ENCODE results near the gene KRT6C. TPM values are rescaled to one million over a fixed set of nuclear protein-coding genes. Genes with fewer than 3 reads are reported as not detected.

The KRT6C gene
- total RNA-seq, 1 experiment from 2014 or later: not detected

Other genes starting within 250 kb of the KRT6C start
- 23.1 and 25.5 TPM in 2 replicates for gene KRT7, start 240.6 kb downstream of the KRT6C start, total RNA-seq (2014; rRNA removed; shearing (Covaris generic))
- gene KRT86, start 199.2 kb downstream of the KRT6C start, total RNA-seq (2014; rRNA removed; shearing (Covaris generic)): 0.78 and 0.92 TPM in 2 replicates
- 40.6 and 54.3 TPM in 2 replicates for gene KRT81, start 182.3 kb downstream of the KRT6C start, total RNA-seq (2014; rRNA removed; shearing (Covaris generic))
- gene KRT83, start 152.4 kb downstream of the KRT6C start, total RNA-seq (2014; rRNA removed; shearing (Covaris generic)): 1.4 and 1.7 TPM in 2 replicates
- not detected in 2 replicates for gene KRT85, start 106.3 kb downstream of the KRT6C start, total RNA-seq (2014; rRNA removed; shearing (Covaris generic))
- gene KRT84, start 88.2 kb downstream of the KRT6C start, total RNA-seq (2014; rRNA removed; shearing (Covaris generic)): not detected in 2 replicates
- not detected in 2 replicates for gene KRT82, start 67.5 kb downstream of the KRT6C start, total RNA-seq (2014; rRNA removed; shearing (Covaris generic))
- gene KRT75, start 39.4 kb downstream of the KRT6C start, total RNA-seq (2014; rRNA removed; shearing (Covaris generic)): not detected in 2 replicates
- gene KRT6B, start 21.7 kb downstream of the KRT6C start, total RNA-seq (2014; rRNA removed; shearing (Covaris generic)): not detected in 2 replicates
- gene KRT6A, start 19.5 kb upstream of the KRT6C start, total RNA-seq (2014; rRNA removed; shearing (Covaris generic)): not detected in 2 replicates
- gene KRT5, start 46.6 kb upstream of the KRT6C start, total RNA-seq (2014; rRNA removed; shearing (Covaris generic)): not detected in 2 replicates
- gene KRT71, start 79.3 kb upstream of the KRT6C start, total RNA-seq (2014; rRNA removed; shearing (Covaris generic)): not detected in 2 replicates
- gene KRT74, start 100.0 kb upstream of the KRT6C start, total RNA-seq (2014; rRNA removed; shearing (Covaris generic)): not detected in 2 replicates
- gene KRT72, start 127.7 kb upstream of the KRT6C start, total RNA-seq (2014; rRNA removed; shearing (Covaris generic)): not detected in 2 replicates
- not detected in 2 replicates for gene KRT73, start 144.8 kb upstream of the KRT6C start, total RNA-seq (2014; rRNA removed; shearing (Covaris generic))
- gene KRT2, start 178.4 kb upstream of the KRT6C start, total RNA-seq (2014; rRNA removed; shearing (Covaris generic)): not detected in 2 replicates
- gene KRT1, start 206.6 kb upstream of the KRT6C start, total RNA-seq (2014; rRNA removed; shearing (Covaris generic)): not detected in 2 replicates
- not detected in 2 replicates for gene KRT77, start 229.7 kb upstream of the KRT6C start, total RNA-seq (2014; rRNA removed; shearing (Covaris generic))